Chondrocyte (in vitro differentiated cells): ENCODE measurements around the gene ANAPC13. TPM values are rescaled to one million over a fixed set of nuclear protein-coding genes. Genes with fewer than 3 reads are reported as not detected.
A peak's percentile ranks its signal among the peaks of the same experiment; 100 is the strongest.

Experiments
- DNase-seq: peaks from one replicate; pipeline ENCODE4 v3.0.0; 2021; ENCODE audit warnings: mixed read lengths, low spot score
- H3K27ac Mint-ChIP-seq: one replicate; pipeline ENCODE4 v1.8.0; 2021; ENCODE audit warnings: mild to moderate bottlenecking, moderate library complexity, mixed read lengths; ENCODE audit not compliant: unreplicated experiment
- H3K27me3 Mint-ChIP-seq: 2 replicates; pipeline ENCODE4 v1.8.0; 2021; ENCODE audit warnings: low read depth, mixed read lengths
- H3K36me3 Mint-ChIP-seq: 2 replicates; pipeline ENCODE4 v1.8.0; 2021; ENCODE audit warnings: low read depth, mixed read lengths
- H3K4me1 Mint-ChIP-seq: 2 replicates; pipeline ENCODE4 v1.8.0; 2021; ENCODE audit warnings: low read depth, mild to moderate bottlenecking, mixed read lengths
- H3K4me3 Mint-ChIP-seq: one replicate; pipeline ENCODE4 v1.8.0; 2021; ENCODE audit warnings: mild to moderate bottlenecking, moderate library complexity, mixed read lengths; ENCODE audit not compliant: unreplicated experiment
- H3K9me3 Mint-ChIP-seq: 2 replicates; pipeline ENCODE4 v1.8.0; 2021; ENCODE audit warnings: low read depth, mixed read lengths
- CTCF ChIP-seq: fragments of 200-600 bp; sonication (generic); IDR thresholded peaks from 2 replicates; pipeline ENCODE4 v1.5.0; 2021; ENCODE audit warnings: antibody characterized with exemption, mild to moderate bottlenecking, moderate library complexity
- total RNA-seq: library from RNA; stranded (reverse); gene quantifications from 3 replicates; pipeline ENCODE4 v1.2.1, GENCODE V29; 2021

Gene ANAPC13
- total RNA-seq, 1 donor from 2014 or later = 86.0 TPM

GRCh38 chr3:134458406-134458945 is 27.3 kb downstream of the ANAPC13 start:
- no peak overlapping the region for H3K27ac Mint-ChIP-seq
- H3K9me3 Mint-ChIP-seq = no peaks in the 10 kb centered on the region
- no peak overlapping the region for H3K4me3 Mint-ChIP-seq
- no peak for DNase-seq
- H3K4me1 Mint-ChIP-seq = peaks cover 52% of the 10 kb centered on the region
- TF ChIP-seq CTCF = no peak
- no peaks in the 10 kb centered on the region for H3K36me3 Mint-ChIP-seq
- no peaks in the 10 kb centered on the region for H3K27me3 Mint-ChIP-seq

GRCh38 chr3:134457376-134458074 is 28.3 kb downstream of the ANAPC13 start:
- Mint-ChIP-seq H3K36me3 (no peaks in the 10 kb centered on the region), H3K27ac (no peak overlapping the region), H3K4me1 (peaks cover 42% of the 10 kb centered on the region), H3K9me3 (no peaks in the 10 kb centered on the region), H3K27me3 (no peaks in the 10 kb centered on the region), H3K4me3 (no peak overlapping the region)
- no peak for TF ChIP-seq CTCF
- DNase-seq = no peak

- peak; percentile 33 for TF ChIP-seq CTCF
- H3K36me3 Mint-ChIP-seq = no peaks in the 10 kb centered on the region
- H3K27me3 Mint-ChIP-seq = no peaks in the 10 kb centered on the region
- DNase-seq = no peak
- H3K4me3 Mint-ChIP-seq = no peak overlapping the region
- no peaks in the 10 kb centered on the region for H3K9me3 Mint-ChIP-seq
- no peak overlapping the region for H3K27ac Mint-ChIP-seq
- peaks cover 33% of the 10 kb centered on the region for H3K4me1 Mint-ChIP-seq
Observed at GRCh38 chr3:134453631-134454030, 32.2 kb downstream of the ANAPC13 start.

- no peak overlapping the region for H3K27ac Mint-ChIP-seq
- peaks cover under 1% of the 10 kb centered on the region for H3K36me3 Mint-ChIP-seq
- no peak overlapping the region for H3K4me3 Mint-ChIP-seq
- no peak for TF ChIP-seq CTCF
- no peaks in the 10 kb centered on the region for H3K27me3 Mint-ChIP-seq
- peaks cover 2% of the 10 kb centered on the region for H3K9me3 Mint-ChIP-seq
- peaks cover 50% of the 10 kb centered on the region for H3K4me1 Mint-ChIP-seq
- no peak for DNase-seq
Observed at GRCh38 chr3:134449951-134450350, 35.8 kb downstream of the ANAPC13 start.

- H3K4me1 Mint-ChIP-seq = peaks cover 57% of the 10 kb centered on the region
- peaks cover 7% of the 10 kb centered on the region for H3K9me3 Mint-ChIP-seq
- TF ChIP-seq CTCF = peak; percentile 68
- DNase-seq = no peak
- H3K4me3 Mint-ChIP-seq = no peak overlapping the region
- H3K27me3 Mint-ChIP-seq = no peaks in the 10 kb centered on the region
- no peak overlapping the region for H3K27ac Mint-ChIP-seq
- peaks cover 4% of the 10 kb centered on the region for H3K36me3 Mint-ChIP-seq
Observed at GRCh38 chr3:134449277-134449676, 36.5 kb downstream of the ANAPC13 start.
